HuH-7.5 (cell line): ENCODE measurements around the gene CDC42EP2.

Experiments used
- DNase-seq: peaks from one replicate; pipeline ENCODE4 v3.0.0; 2011; ENCODE audit warnings: low spot score

CDC42EP2 gene, protein sequence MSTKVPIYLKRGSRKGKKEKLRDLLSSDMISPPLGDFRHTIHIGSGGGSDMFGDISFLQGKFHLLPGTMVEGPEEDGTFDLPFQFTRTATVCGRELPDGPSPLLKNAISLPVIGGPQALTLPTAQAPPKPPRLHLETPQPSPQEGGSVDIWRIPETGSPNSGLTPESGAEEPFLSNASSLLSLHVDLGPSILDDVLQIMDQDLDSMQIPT

DNA sequence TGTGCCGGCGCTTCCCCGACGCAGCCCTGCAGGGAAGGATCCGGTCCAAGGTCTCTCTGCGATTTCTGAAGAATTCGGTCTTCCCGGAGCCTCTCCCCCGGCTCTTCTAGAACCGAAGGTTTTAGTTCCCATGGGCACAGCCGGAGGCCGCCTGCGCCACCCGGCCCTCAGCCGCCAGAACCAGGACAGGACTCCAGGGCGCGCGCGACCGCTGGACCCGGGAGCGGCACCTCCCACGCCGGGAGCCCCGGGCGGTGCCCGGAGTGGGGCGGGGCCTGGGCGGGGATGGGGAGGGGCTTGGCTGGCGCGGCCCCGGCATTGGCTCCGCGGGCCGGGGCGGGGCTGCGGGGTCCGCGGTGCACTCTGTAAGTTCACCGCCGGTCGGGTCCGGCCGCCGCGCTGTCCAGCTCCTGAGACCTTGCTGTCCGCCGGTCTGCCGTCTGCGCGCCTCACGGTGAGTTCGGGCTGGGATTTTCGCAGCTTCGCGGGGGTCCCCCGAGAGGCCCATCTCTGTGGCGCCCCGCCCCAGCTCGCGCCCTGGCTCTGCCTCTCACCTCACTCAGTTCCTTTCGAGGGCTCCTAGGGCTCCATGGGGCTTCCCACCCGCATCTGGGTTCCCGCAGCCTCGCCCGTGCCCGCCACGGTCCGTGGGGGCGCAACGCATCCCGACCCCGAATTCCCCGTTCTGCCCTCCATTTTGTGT lies at the start of gene CDC42EP2:
TSS of gene CDC42EP2 (plus strand) at position 366 of the 703 bp plus-strand sequence. CDS start 6,033 bp downstream, outside the sequence.
- DNase-seq = peak; percentile 79

DNA sequence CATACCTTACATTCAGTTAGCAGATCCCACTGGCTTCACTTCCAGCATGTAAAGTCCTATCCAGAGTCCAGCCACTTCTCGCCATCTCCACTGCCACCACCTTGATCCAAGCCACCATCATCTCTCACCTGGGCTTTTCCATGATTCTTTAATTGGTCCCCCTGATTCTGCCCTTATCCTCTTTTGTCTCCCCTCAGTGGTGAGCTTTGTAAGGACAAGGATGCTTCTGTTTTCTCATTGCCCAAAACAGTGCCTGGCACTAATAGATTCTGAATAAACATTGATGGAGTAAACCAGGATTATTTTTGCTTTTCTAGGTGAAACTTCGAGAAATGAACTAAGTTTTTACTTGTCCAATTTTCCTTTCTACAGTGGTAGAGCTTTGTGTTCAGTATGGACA lies 48.5 kb upstream of the CDC42EP2 start:
- peak; percentile 34 for DNase-seq

DNA sequence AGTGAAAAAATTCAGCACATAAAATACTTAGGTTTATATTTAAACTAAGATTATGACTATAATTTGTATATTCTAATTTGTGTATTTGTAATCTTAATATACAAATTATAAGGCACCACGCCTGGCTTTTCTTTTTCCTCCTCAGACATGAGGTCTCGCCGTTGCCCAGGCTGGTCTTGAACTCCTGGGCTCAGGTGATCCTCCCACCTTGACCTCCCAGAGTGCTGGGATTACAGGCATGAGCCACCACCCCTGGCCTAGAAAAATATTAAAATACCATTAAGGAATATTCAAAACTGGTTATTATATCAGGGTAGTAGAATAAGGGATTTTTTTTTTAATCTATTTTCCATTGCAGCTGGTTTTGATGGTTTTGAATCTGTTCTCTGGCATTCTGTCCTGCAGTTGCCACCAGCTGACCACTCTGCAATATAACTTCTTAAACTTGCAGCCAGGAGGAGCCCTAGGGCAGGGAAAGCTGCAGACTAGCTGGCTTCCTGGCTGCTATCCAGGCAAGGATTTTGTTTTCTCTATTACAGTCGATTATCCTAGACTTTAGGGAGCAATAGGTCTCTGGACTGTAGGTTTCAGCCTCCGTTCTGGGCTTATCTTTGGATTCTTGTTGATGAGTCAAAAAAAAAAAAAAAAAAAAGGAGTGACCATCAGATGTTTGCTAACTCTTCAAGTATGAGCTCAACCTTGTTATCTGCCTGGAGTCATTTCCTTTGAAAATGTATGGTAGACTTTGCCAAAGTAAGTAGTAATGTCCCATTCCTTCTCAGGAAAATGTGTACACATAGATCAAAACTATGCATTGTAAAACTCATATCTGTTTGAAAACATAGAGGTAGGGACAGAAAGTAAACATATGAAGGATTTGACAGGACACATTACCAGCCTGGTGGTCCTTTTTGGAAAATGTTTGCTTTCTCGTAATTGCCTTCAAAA lies 39.7 kb upstream of the CDC42EP2 start:
- no peak for DNase-seq

DNA sequence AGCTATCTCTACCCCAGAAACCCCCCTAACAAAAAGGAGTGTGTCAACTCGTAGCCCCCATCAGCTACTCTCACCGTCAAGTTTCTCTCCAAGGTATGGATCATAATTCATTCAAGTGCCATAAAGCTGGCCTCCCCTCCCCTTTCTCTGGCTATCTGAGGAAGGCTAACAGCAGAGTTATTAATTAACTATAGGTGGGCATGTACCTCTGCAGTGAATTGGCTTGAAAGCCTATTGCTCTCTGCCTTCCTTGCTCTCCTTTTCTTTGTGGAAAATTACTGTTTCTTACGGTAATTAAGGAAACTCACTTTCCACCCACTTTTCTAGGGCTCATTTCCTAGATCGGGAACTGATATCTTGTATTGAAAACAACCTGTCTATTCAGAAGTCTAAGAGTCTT lies 38.8 kb upstream of the CDC42EP2 start:
- DNase-seq = no peak

DNA sequence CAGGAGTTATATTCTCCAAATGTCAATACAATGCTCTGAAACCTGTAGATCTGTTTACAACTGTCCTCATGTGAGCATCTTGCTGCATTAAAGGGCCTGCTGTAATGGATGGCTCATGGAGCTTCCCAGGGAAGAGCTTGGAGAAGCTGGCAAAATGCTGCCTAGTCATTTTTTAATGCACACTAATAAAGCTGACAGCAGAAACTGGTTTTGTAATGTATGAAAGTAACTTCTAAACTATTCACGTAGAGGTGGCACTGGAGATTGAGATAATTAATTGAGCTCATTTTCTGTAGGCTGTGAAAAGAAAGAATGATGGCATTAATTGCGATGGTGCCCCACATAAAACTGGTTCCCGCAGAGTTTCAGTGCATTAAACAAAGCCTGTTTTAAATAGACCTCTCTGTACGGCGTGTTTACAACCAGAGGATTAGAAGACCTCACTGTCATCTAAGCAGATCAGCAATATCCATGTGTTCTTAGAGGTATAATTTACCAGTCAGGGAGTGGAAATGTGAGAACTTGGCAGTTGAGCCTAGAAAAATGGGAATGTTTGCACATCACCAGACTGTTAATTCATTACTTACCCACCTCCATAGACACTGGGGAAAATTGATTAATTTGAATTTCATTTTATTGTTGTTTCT lies 36.9 kb upstream of the CDC42EP2 start:
- DNase-seq = no peak

DNA sequence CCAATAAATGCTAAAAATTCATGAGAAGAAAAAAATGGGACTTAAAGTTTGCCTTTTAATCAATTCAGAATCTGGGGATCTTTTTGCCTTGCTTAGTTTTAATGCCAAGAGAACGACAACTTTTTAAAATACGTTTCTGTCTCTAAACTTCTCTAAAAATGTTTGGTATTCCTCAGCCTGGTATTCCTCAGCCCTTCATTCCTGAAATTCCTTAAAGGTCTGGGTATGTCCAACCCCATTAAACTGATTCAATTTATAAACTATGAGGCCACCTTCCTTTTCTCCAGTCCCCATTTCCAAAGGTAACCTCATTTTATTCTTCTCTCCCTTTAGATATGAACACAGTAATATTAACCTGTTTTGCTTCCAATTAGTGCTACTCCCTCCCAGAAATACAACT lies 36.3 kb upstream of the CDC42EP2 start:
- DNase-seq = no peak

DNA sequence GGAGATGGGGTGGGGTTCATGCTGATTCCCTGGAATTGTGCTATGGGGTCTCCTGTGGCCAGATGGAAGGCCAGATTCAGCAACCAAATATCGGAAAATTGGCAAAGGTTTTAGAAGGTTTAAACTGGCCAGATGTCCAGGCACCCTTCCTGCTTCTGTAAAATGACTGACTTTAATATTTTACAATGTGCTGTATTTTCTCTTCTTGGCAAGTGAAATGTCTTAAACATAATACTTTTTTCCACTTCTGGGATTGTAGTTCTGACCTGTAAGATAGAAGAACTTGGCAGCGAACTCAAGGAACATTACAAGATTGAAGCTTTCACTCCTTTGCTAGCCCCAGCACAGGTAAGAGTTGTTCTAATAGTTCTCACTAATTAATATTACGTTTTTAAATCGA lies 35.4 kb upstream of the CDC42EP2 start:
- no peak for DNase-seq

DNA sequence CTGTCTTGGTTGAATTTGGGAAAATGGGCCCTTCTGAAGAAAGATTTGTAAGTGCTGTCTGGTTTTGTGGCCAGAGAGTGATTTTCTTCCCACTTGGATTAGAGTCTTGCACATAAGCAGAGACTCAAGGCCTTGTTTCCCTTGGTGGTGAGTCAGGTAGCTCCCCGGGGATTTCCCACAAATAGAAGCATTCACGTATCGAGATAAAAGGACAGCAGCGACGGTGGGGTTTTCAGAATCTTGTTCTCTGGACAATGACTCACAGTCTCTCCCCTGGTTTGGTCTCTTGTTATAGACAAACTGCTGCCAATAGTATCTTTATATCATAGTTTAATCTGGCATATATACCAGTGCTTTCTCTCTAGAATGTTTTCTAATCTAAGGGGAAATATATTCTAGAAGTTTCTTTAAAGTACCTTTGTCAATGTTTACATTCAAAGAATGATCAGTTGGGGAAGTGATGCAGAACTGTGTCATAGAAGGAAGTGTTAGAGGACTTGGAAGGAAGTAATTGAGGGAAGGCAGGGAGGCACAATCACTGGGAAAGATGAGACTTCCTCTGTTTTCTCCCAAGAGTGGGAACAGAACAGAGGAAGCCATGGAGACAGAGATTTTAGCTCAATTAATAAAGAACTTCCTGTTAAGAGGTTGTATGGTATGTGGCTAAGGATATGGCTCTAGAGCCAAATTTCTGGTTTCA lies 34.8 kb upstream of the CDC42EP2 start:
- no peak for DNase-seq

DNA sequence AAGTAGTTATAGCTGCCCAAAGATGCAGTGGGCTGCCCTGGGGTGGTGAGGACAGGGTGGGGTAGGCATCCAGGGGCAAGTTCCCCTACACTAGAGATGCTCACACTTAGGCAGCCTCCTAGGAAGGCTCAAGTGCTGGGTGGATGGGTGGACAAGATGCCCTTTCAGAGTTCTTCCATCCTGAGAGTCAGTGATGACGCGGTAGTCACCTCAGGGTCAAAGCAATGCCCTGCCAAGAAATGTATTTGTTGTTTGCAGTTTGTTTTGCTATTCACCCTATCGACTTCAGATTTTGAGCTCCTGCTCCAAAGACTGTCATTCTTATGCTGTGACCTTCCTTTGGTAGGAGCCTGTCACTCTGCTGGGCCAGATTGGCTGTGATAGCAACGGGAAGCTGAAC lies 34.0 kb upstream of the CDC42EP2 start:
- no peak for DNase-seq

DNA sequence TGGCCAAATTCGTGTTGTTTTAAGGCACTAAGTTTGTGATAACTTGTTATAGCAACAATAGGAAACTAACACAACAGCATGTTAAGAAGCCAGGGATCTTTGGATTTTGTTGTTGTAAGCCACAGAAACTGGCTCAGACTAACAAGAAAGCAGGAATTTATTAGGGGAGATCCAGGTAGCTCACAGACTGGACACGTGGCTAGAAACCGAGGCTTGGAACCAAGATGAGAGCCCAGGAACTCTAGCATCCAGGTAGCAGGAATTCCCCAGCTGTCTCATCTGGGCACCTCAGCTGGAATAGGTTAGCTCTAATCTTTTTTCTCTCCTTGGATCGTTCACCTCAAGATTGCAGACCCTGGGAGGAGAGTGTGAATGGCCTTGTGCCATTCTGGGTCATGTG lies 28.0 kb upstream of the CDC42EP2 start:
- no peak for DNase-seq

DNA sequence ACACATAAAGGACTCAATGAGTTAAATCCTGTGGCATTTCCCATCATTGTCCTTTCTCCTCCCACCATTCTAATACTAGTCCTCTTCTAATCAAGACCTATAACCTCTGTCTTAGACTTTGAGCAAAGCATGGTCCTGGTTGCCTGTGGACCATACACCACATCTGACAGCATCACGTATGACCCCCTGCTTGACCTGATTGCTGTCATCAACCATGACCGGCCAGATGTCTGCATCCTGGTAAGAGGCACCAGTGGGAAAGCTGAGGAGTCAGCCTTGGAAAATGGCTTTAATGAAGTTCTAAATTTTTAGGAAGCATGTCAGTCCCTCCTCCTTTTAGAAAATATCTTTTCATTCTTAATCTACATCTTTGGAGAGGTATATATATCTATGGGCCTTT lies 27.1 kb upstream of the CDC42EP2 start:
- DNase-seq = no peak

DNA sequence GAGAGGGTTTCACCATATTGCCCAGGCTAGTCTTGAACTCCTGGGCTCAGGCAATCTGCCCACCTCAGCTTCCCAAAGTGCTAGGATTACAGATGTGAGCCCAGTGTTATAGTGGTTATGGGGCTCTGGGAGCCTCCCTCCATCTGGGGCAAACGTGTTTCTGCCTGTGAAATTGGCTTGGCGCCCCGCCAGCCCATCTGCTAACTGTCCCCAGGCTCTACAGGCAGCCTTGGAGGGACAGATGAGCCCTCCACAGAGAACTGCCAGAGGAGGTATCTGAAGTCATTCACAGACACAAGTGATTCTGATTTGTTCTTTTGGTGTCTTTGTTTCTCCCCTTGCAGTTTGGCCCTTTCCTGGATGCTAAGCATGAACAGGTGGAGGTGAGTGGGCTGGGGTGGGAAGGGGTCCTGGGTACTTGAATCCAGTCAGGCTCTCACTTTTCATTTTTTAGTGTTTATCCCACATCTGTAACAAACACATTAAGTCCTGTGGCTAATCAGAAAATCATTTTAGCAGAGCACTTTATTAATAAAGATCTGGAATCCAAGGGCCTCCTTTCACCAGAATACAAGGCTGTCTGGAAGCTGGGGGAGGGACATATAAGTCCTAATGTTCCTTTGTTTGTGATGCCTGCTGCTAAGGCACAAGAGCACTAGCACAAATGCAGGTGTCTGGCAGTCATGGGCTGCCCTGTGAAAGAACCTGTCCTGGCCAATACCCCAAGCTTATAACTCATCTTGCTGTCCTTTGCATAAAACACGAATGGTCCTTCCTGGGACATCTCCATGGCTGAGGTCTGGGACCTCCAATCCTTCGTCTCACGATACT lies 25.7 kb upstream of the CDC42EP2 start:
- DNase-seq = no peak

DNA sequence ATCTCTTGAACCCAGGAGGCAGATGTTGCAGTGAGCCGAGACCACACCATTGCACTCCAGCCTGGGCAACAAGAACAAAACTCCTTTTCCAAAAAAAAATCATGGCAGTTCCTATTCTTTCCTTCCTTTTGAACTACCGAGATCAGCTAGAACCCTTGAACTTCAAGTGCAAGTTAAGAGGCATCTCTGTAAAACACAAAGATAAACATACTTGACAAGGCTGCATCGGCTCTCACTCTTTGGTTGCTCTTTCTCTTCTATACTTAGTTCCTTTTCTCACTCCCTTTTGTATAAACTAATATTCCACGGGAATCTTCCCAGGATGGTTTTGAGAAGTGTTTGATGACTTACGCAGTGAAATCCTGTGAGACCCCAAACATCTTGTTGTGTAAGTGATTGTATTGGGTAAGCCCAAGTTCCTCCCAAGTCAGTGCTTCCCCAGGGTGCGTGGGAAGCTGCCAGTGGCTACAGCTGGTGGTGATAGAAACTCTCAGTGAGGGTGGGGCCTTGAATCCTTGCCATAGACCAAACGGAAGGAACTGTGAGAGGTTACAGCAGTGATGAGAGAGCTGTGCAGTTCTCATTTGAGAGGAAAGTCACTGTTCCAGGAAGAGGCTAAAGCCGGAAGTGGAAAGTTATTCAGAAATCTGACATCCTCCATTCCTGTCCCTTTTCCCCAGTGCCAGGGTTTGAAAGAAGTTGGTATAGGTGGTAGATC lies 24.1 kb upstream of the CDC42EP2 start:
- no peak for DNase-seq

DNA sequence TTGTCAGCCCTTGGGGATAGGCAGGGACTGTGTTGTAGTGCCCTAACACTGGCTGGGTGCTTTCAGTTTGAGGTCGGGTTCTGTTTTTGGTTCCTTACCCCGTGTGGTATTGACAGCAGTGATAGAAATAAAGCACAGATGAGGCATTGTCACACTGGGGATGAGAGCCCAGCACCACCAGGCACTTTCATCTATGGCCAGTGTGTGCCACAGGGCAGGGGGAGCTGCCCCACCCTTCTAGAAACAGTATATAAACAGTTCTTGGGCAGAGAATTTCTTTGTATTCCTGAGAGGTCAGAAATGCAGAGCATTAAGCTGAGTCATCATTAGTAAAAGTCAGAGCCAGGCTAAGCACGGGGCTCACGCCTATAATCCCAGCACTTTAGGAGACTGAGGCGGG lies 23.1 kb upstream of the CDC42EP2 start:
- DNase-seq = no peak

DNA sequence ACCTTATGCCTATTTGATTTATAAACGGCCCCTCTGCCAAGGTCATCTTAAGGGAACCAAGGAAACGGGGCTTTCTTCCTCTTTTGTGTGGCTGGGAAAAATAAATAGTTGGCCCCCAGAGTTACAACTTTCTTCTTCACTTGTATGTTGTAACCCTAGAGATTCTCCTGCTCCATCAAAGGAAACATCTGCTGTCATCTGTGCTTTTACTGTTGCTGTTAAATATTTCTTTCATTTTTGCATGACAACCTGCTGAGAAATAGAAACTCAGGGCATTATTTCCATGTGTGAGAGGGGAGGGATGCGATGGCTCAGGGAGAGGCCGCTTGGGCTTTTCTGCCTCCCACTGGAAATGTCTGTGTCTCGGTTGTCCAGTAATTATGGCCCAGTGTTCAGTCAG lies 21.8 kb upstream of the CDC42EP2 start:
- DNase-seq = no peak

DNA sequence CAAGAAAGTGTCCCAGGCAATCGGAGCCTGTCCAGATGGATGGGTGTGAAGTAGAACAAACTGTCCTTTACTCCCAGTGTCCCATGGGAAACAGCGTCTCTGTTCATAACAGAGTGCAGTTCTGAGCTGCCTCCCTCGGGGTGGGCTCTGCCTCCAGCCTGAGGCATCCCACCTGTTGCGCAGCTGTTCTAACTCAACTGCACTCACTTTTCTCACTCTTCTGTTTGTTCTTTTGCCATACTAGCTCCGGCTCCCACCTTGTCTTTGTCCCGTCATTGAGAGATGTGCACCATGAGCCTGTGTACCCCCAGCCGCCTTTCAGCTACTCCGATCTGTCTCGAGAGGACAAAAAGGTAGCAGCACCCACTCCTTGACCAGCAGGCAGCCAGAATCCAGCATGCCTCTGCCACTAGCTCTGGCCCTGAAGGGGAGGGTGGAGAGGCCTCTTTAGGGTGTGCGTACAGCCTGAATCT lies 20.7 kb upstream of the CDC42EP2 start:
- DNase-seq = no peak

DNA sequence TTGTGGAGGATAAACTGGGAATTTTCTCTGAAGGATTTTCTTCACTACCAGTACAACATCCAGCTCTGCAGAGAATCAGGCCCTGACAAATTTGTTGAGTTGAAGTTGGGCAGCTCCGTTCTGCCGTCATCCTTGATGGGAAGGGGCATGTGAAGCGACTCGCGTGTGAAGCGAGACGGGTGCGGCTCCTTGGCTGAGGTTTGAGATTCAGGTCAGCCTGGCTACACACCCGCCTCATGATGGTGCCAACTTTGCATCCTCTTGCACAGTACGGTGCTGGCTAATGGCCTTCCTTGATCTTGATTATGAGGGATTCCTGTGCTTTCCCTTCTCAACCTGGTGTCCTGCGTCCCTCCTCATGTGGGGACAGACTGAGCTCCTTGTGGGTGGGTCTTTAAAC lies 19.7 kb upstream of the CDC42EP2 start:
- DNase-seq = no peak

DNA sequence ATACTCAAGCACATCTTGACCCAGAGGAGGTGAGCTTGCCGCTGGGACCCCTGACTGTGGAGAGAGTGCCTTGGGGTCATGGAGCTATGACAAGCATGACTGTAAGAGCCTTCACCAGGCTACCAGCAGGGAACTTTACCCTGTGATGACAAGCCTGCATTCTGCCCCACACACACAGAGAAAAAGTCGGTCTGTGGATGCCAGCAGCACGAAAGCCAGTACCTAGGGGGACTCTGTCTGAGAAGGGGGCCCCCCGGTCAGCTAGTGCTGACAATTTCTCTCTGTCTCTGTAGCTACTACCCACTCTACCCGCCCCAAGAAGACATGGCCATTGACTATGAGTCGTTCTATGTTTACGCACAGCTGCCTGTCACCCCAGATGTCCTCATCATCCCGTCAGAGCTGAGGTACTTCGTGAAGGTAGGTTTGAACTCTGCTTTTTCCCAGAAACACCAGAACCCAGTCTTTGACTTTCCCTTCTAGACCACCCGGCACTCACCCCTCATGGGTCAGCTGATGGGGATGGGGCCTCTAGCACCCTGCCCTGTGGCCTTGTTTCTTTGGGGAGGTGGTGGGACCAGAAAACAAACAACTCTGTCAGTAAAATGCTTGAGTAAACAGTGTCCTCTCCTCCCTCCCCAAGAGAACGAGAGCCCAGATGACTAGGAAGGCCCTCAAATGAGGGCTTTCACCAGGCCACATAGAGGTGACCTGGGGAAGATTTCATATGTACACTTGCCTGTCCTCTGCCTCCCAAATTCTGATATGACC lies 18.9 kb upstream of the CDC42EP2 start:
- no peak for DNase-seq

DNA sequence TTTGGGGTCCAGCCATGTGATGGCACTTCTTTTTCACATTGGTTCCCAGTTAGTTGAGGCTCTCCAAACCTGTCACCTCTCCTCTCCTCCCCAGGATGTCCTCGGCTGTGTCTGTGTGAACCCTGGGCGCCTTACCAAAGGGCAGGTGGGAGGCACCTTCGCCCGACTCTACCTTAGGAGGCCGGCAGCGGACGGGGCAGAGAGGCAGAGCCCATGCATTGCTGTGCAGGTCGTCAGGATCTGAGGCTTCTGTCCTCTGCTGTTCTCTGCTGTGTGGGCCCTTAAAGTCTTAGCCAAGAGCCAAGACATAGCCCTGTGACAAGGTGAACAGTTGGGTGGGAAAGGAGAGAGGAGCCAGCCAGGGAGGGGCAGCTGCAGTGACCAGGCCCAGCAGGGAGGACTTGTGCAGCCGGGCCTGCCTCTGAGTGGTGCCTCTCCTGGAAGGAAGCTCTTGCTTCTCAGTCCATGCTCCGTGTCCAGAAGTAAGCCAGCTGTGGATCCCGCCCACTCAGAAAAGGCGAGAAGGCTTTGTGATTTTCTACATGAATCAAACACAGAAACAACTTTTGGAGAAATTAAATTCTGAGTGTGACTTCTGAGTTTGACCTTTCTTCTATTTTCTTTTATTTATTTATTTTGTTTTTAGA lies 17.5 kb upstream of the CDC42EP2 start:
- DNase-seq = no peak
